ENCODE results near the gene KLK14.

Gene KLK14

GRCh38 chr19:51031880-51032225 lies 50.8 kb downstream of the KLK14 start:
- no peak for FAIRE-seq

GRCh38 chr19:51031220-51031879 lies 51.3 kb downstream of the KLK14 start:
- no peak for FAIRE-seq

GRCh38 chr19:51030631-51031030 lies 52.1 kb downstream of the KLK14 start:
- FAIRE-seq: no peak

GRCh38 chr19:51029718-51030117 lies 53.0 kb downstream of the KLK14 start:
- FAIRE-seq: no peak
